Nephron progenitor cell (in vitro differentiated cells): ENCODE results near the gene TSPY10.
"Not testable (repeated sequence)": the region's sequence is repeated elsewhere in the genome, so short reads cannot be mapped to it uniquely, and the experiment has no call there.

ENCODE experiments used
- DNase-seq: peaks from one replicate; pipeline ENCODE4 v3.0.0; 2021
- H3K27ac Mint-ChIP-seq: 2 replicates; pipeline ENCODE4 v1.8.0; 2021; ENCODE audit warnings: mild to moderate bottlenecking, moderate library complexity, mixed read lengths
- H3K27me3 Mint-ChIP-seq: 2 replicates; pipeline ENCODE4 v1.8.0; 2021; ENCODE audit warnings: mild to moderate bottlenecking, low read depth, mixed read lengths; ENCODE audit not compliant: poor library complexity
- H3K36me3 Mint-ChIP-seq: 2 replicates; pipeline ENCODE4 v1.8.0; 2021; ENCODE audit warnings: low read depth, mixed read lengths
- H3K4me1 Mint-ChIP-seq: 2 replicates; pipeline ENCODE4 v1.8.0; 2021; ENCODE audit warnings: mixed read lengths
- H3K4me3 Mint-ChIP-seq: 2 replicates; pipeline ENCODE4 v1.8.0; 2021; ENCODE audit warnings: mild to moderate bottlenecking, moderate library complexity, mixed read lengths
- H3K9me3 Mint-ChIP-seq: 2 replicates; pipeline ENCODE4 v1.8.0; 2021; ENCODE audit warnings: mild to moderate bottlenecking, moderate library complexity, mixed read lengths

The TSPY10 gene, protein sequence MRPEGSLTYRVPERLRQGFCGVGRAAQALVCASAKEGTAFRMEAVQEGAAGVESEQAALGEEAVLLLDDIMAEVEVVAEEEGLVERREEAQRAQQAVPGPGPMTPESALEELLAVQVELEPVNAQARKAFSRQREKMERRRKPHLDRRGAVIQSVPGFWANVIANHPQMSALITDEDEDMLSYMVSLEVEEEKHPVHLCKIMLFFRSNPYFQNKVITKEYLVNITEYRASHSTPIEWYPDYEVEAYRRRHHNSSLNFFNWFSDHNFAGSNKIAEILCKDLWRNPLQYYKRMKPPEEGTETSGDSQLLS

DNA sequence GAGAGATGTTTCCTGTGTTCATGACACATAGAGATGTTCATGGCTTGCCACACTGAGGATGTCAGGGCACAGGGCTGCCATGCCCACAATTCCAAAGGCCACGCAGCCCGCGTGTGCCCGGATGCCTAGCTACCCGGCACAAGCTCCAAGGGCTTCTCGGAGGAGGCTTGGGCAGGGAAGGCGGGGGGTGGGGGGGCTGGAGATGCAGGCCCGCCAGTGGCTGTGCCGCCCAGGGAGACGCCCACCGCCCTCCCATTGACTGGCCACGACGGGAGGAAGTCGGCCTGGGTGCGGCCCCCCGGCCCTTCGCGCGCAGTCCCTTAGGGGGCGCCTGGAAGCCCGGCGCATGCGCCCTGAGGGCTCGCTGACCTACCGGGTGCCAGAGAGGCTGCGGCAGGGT lies at the start of gene TSPY10:
Gene TSPY10 (plus strand): TSS at position 301 of the 400 bp plus-strand sequence. CDS start 46 bp downstream, at position 347.
- not testable (repeated sequence) for H3K9me3 Mint-ChIP-seq, H3K4me3 Mint-ChIP-seq, H3K4me1 Mint-ChIP-seq, H3K27me3 Mint-ChIP-seq, DNase-seq, H3K27ac Mint-ChIP-seq, H3K36me3 Mint-ChIP-seq

DNA sequence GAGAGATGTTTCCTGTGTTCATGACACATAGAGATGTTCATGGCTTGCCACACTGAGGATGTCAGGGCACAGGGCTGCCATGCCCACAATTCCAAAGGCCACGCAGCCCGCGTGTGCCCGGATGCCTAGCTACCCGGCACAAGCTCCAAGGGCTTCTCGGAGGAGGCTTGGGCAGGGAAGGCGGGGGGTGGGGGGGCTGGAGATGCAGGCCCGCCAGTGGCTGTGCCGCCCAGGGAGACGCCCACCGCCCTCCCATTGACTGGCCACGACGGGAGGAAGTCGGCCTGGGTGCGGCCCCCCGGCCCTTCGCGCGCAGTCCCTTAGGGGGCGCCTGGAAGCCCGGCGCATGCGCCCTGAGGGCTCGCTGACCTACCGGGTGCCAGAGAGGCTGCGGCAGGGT lies 40.7 kb upstream of the TSPY10 start, which contains the start of gene TSPY9:
Gene TSPY9 (plus strand): TSS at position 301 of the 400 bp plus-strand sequence. CDS start 46 bp downstream, at position 347.
- H3K27ac Mint-ChIP-seq, H3K4me1 Mint-ChIP-seq, H3K4me3 Mint-ChIP-seq, DNase-seq, H3K27me3 Mint-ChIP-seq, H3K36me3 Mint-ChIP-seq, H3K9me3 Mint-ChIP-seq: not testable (repeated sequence)

DNA sequence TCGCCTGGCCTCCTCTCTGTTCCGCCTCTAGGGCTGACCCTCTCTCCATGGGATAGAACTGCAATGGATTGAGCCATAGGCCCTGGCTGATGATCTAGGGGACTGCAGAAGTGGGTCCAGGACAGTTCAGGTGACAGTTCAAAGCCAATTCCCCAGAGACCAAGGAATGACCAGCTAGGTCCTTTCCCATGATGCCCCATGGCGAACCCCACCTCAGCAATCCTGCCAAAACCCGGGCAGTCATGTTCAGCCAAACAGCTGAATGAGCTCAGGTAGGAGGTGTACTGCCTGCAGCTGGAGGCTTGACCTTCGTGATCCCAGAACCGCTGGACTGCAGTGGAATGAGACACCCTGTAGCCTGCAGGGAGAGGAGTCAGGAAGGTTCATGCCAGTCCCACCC lies 23.3 kb upstream of the TSPY10 start:
- H3K9me3 Mint-ChIP-seq, H3K27me3 Mint-ChIP-seq, H3K36me3 Mint-ChIP-seq, DNase-seq, H3K4me3 Mint-ChIP-seq, H3K27ac Mint-ChIP-seq, H3K4me1 Mint-ChIP-seq: not testable (repeated sequence)

DNA sequence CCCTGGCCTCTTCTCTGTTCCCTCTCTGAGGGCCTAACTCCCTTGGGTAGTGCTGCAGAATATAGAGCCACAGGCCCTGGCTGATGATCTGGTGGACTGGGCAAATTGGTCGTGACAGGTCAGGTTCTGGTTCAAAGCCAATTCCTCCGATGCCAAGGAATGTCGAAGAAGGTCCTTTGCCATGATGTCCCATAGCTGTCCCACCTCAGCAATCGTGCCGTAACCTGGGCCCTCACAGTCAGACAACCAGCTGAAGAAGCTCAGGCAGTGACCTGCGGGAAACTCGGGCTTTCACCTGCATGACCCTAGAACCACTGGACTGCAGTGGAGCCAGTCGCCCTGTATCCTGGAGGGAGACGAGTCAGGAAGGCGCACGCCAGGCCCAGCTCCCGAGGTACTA lies 11.4 kb upstream of the TSPY10 start:
- H3K4me1 Mint-ChIP-seq, H3K27ac Mint-ChIP-seq, H3K36me3 Mint-ChIP-seq, H3K9me3 Mint-ChIP-seq, DNase-seq, H3K4me3 Mint-ChIP-seq, H3K27me3 Mint-ChIP-seq: not testable (repeated sequence)
